PC-9 (cell line): Measurements from ENCODE around the gene FBXL17. TPM values are rescaled to one million over a fixed set of nuclear protein-coding genes. Genes with fewer than 3 reads are reported as not detected.

ENCODE experiments used
- BruUV-seq: library from RNA; stranded (reverse); fragments of 400-500 nt; replicated peaks from 2 replicates; lab custom pipeline; 2021; lab: Mats Ljungman, UMichigan
- CTCF ChIA-PET: fragments of 300-600 bp; sonication (Branson Sonifier 250); formaldehyde crosslinking; loops from one replicate; lab custom pipeline; 2022; ENCODE audit warnings: antibody characterized with exemption; lab: Charles Lee
- POLR2A ChIA-PET: fragments of 300-600 bp; sonication (Branson Sonifier 250); formaldehyde crosslinking; loops from one replicate; lab custom pipeline; 2022; ENCODE audit warnings: antibody characterized with exemption; ENCODE audit not compliant: unreplicated experiment; lab: Charles Lee
- DNase-seq, 2 experiments: peaks; one replicate each; pipeline versions ENCODE4 v3.0.0 to v3.0.0-alpha.2; 2015 to 2022; ENCODE audit warnings: mixed read lengths in 1 of 2
- H2AFZ ChIP-seq: fragments of 200-600 bp; sonication (generic); 2 replicates; pipeline ENCODE4 v1.8.1; 2017; ENCODE audit warnings: antibody characterized with exemption
- H3F3A ChIP-seq: fragments of 200-600 bp; sonication (generic); 2 replicates; pipeline ENCODE4 v1.8.1; 2017; ENCODE audit warnings: antibody characterized with exemption, mild to moderate bottlenecking, low read depth; ENCODE audit not compliant: insufficient read depth
- H3K27ac ChIP-seq: fragments of 200-600 bp; sonication (generic); 2 replicates; pipeline ENCODE4 v1.6.1; 2016; ENCODE audit warnings: mixed run types
- H3K27me3 ChIP-seq: fragments of 200-600 bp; sonication (generic); 2 replicates; pipeline ENCODE4 v1.6.1; 2016; ENCODE audit warnings: low read depth, mixed run types; ENCODE audit not compliant: insufficient read depth
- H3K36me3 ChIP-seq: fragments of 200-600 bp; sonication (generic); 2 replicates; pipeline ENCODE4 v1.6.1; 2016; ENCODE audit warnings: low read depth, mixed run types
- H3K4me1 ChIP-seq: fragments of 200-600 bp; sonication (generic); replicated peaks from 2 replicates; pipeline ENCODE4 v1.6.1; 2016; ENCODE audit warnings: mixed run types; ENCODE audit not compliant: insufficient read depth
- H3K4me2 ChIP-seq: fragments of 200-600 bp; sonication (generic); 2 replicates; pipeline ENCODE4 v1.6.1; 2017; ENCODE audit warnings: mixed run types
- H3K4me3 ChIP-seq: fragments of 200-600 bp; sonication (generic); 2 replicates; pipeline ENCODE4 v1.6.1; 2016; ENCODE audit warnings: mixed run types
- H3K79me2 ChIP-seq: fragments of 200-600 bp; sonication (generic); 2 replicates; pipeline ENCODE4 v1.6.1; 2017; ENCODE audit warnings: low read depth, mixed run types
- H3K9me2 ChIP-seq: fragments of 200-600 bp; sonication (generic); 2 replicates; pipeline ENCODE4 v1.8.1; 2017; ENCODE audit warnings: mild to moderate bottlenecking; ENCODE audit not compliant: insufficient read depth
- H3K9me3 ChIP-seq: fragments of 200-600 bp; sonication (generic); 2 replicates; pipeline ENCODE4 v1.8.1; 2016; ENCODE audit warnings: low read depth; ENCODE audit not compliant: insufficient read depth
- H4K20me1 ChIP-seq: fragments of 200-600 bp; sonication (generic); 2 replicates; pipeline ENCODE4 v1.8.1; 2017; ENCODE audit not compliant: insufficient read depth
- EZH2 ChIP-seq: fragments of 200-600 bp; sonication (generic); IDR thresholded peaks from 2 replicates; pipeline ENCODE4 v1.8.0; 2017; ENCODE audit warnings: antibody characterized with exemption, low read depth
- intact Hi-C: fragments of 100-400 bp; cut with micrococcal nuclease; formaldehyde crosslinking; loops from one replicate; pipeline ENCODE4 v1.10.0; 2022; ENCODE audit not compliant: unreplicated experiment
- total RNA-seq: library from RNA; stranded (reverse); gene quantifications from 2 replicates; pipeline ENCODE4 v1.2.3, GENCODE V29; 2021
- TF ChIP-seq, protein P1 (sequence below): fragments of 200-600 bp; sonication (generic); conservative IDR thresholded peaks from 2 replicates; pipeline ENCODE4 v1.6.1; 2017; ENCODE audit warnings: mixed run types, antibody characterized with exemption, mild to moderate bottlenecking, moderate library complexity

The FBXL17 gene
- total RNA-seq, 1 experiment from 2014 or later, result 19.5 TPM

DNA sequence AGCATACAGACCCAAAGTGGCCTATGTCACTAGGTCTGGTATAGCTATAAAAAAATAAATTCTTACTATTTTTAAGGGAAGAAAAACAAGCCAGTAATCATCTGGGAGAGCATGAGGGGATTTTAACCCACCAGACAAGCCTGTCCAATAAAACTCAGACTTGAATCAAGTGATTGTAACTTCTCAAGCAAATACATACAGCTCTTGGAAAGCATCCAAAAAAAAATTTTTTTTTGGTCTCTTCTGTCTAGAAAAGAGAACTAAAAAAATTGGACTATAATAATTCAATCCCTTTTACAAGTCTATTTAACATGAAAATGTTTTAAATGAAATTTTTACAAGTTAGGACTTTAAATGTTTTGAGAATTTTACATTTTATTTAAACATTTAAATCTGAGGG, 61.7 kb downstream of the FBXL17 start:
- ChIA-PET CTCF (no interaction called here), POLR2A (no interaction called here)
- TF ChIP-seq, protein P1, sequence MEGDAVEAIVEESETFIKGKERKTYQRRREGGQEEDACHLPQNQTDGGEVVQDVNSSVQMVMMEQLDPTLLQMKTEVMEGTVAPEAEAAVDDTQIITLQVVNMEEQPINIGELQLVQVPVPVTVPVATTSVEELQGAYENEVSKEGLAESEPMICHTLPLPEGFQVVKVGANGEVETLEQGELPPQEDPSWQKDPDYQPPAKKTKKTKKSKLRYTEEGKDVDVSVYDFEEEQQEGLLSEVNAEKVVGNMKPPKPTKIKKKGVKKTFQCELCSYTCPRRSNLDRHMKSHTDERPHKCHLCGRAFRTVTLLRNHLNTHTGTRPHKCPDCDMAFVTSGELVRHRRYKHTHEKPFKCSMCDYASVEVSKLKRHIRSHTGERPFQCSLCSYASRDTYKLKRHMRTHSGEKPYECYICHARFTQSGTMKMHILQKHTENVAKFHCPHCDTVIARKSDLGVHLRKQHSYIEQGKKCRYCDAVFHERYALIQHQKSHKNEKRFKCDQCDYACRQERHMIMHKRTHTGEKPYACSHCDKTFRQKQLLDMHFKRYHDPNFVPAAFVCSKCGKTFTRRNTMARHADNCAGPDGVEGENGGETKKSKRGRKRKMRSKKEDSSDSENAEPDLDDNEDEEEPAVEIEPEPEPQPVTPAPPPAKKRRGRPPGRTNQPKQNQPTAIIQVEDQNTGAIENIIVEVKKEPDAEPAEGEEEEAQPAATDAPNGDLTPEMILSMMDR, result no peak
- TF ChIP-seq EZH2, result no peak
- H3K9me3 ChIP-seq, result peaks cover 3% of the 10 kb centered on the region; the same call in 1 of the 2 replicates
- H4K20me1 ChIP-seq, result no peaks in the 10 kb centered on the region; the same call in 1 of the 2 replicates
- no peaks in the 10 kb centered on the region for H3K36me3 ChIP-seq
- no peak overlapping the region for H2AFZ ChIP-seq
- no peaks in the 10 kb centered on the region for H3K79me2 ChIP-seq
- no peaks in the 10 kb centered on the region for H3K4me1 ChIP-seq
- H3K27me3 ChIP-seq, result no peaks in the 10 kb centered on the region
- DNase-seq, result no peak
- no peak overlapping the region for H3K27ac ChIP-seq
- no peak overlapping the region for H3K4me2 ChIP-seq
- H3K9me2 ChIP-seq, result no peaks in the 10 kb centered on the region
- intact Hi-C loops, result no loop called here
- BruUV-seq, result no TSS peak
- H3K4me3 ChIP-seq, result no peak overlapping the region
- no peaks in the 10 kb centered on the region for H3F3A ChIP-seq

DNA sequence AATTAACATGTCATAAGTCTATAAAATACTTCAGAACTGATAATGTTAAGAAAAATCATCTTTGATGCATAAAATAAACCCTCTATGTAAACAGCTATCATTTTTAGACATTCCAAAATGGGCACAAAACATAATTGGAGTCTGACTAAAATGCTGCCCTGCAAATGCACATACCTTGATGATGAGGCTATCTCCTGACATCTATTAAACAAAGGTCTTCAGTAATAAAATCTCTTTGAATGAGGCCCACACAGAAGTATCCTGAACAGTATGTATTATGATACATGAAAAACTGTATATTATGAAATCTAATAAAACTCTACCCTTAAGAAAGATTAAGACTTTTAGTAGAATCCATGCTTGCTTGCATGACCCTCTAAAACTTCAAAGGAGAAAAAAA, 66.1 kb downstream of the FBXL17 start:
- no peak for DNase-seq
- POLR2A ChIA-PET, result no interaction called here
- intact Hi-C loops, result no loop called here

DNA sequence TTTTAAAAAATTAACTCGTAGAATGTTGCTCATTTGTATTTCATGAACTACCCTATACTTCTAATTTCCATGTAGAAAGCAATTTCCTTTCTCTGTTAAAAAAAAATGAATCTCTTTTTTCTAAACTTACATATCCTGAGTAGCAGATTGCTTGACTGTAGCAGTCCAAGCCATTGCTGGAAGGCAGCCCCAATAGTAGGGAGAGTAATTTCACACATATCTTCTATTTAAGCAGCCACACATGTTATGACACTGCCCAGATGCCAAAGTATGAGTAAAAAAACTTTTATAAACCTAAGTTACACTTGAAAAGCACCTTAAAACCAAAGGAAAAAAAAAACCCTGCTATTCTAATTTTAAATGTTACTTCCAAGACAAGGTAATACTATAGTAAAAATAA, 69.6 kb downstream of the FBXL17 start:
- Histone ChIP-seq H3F3A (no peaks in the 10 kb centered on the region), H3K27me3 (no peaks in the 10 kb centered on the region), H3K4me1 (no peaks in the 10 kb centered on the region), H3K27ac (no peak overlapping the region), H3K36me3 (no peaks in the 10 kb centered on the region), H3K79me2 (no peaks in the 10 kb centered on the region), H3K9me2 (no peaks in the 10 kb centered on the region), H2AFZ (no peak overlapping the region), H3K9me3 (no peaks in the 10 kb centered on the region), H3K4me2 (no peak overlapping the region), H3K4me3 (no peak overlapping the region), H4K20me1 (no peaks in the 10 kb centered on the region)
- POLR2A ChIA-PET, result no interaction called here
- TF ChIP-seq, protein P1, result no peak
- TF ChIP-seq EZH2, result no peak
- intact Hi-C loops, result no loop called here
- no peak for DNase-seq
- no TSS peak for BruUV-seq
- CTCF ChIA-PET, result no interaction called here

More for the DNA sequence above, 66.1 kb downstream of the FBXL17 start:
- Histone ChIP-seq H3K4me3 (no peak overlapping the region), H3K36me3 (no peaks in the 10 kb centered on the region), H3K27ac (no peak overlapping the region), H3K9me2 (no peaks in the 10 kb centered on the region), H3K4me2 (no peak overlapping the region), H3K9me3 (no peaks in the 10 kb centered on the region), H3K79me2 (no peaks in the 10 kb centered on the region), H3F3A (no peaks in the 10 kb centered on the region), H4K20me1 (no peaks in the 10 kb centered on the region), H3K4me1 (no peaks in the 10 kb centered on the region), H3K27me3 (no peaks in the 10 kb centered on the region), H2AFZ (no peak overlapping the region)
- BruUV-seq, result no TSS peak
- CTCF ChIA-PET, result no interaction called here
- no peak for TF ChIP-seq EZH2
- TF ChIP-seq, protein P1, result no peak
